GM18951 (cell line): Measurements from ENCODE around the gene IRX4.

Source experiments
- POLR2A ChIP-seq: IDR thresholded peaks from 4 replicates; pipeline ENCODE4 v1.6.1; 2011; ENCODE audit warnings: mild to moderate bottlenecking; ENCODE audit not compliant: insufficient read length, insufficient read depth; ENCODE audit errors: extremely low read depth
- in situ Hi-C: fragments of 300-500 bp; cut with MboI; formaldehyde crosslinking; loops from one replicate; pipeline ENCODE4 v1.12.0; 2022; ENCODE audit warnings: low sequenced_read_pairs, mixed read lengths, inconsistent platforms; ENCODE audit not compliant: unreplicated experiment

IRX4 gene

DNA sequence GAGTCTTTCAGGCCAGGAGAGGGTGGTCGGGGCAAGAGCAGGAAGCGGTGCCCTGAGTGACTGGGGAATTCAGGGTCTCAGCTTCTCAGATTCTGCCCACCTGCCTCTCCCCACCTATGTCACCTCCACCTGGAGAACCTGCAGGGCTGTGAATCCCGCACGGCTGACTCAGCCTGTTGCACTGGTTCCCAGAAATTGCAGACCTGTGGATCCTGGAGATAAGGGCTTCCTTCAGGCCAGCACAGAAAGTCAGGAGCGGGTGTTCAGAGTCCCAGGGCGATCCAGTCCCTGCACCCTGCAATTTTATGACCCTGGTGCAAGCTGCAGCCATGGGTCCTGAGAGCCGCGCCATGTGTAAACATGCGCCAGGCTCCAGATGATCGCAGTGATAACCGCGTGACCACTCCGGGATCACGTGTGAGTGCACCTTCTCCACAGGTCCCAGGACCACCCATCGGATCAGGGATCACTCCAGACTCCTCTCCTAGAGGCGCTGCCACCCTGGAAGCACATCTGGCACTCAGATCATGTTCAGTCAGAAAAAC lies 17.8 kb downstream of the IRX4 start:
- no peak for TF ChIP-seq POLR2A
- in situ Hi-C loops = no loop called here

DNA sequence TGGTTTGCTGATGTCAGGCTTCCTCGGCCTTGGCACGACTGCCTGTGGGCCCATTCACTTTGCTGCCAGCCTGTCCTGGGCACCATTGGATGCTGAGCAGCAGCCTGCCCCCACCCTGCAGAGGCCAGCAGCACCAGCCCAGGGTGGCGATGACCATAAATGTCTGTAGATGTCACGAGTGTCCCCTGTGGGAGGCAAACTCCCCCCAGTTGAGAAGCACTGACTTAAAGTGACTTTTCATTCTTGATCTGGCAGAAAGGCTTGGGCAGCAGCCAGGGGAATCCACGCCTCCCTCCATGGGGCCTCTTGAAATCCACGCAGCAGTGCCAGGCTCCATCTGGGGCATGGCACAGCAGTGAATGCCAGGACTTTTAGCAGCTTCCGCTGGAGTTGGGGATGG lies 21.8 kb downstream of the IRX4 start:
- in situ Hi-C loops = no loop called here
- no peak for TF ChIP-seq POLR2A

DNA sequence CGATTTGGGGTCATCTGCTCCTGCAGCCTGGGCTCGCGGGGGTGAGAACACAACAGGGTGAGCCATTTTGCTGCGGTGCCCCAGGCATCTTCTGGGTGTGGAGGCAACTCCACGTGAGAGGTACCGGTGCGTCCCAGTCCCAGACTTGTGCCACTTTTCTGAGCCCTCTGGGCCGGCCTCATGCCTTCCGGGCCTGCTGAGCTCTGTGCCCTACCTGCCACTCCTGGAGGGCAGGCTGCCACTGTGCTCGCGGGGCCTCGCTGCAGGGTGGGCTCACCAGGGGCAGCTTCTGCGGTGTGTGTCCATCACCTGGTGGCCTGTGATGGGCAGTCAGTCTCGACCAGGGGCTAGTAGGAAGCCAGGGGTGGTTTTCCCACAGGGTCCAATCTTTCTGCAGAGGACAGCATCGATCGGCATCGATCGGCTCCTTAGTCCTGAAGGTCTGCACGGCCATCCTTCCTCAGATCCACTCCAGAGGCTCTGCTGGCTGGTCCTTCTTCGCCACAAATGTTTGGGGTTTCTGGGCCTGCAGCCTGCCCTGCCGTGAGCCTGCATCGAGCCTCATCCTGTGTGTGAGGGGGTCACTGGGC lies 22.6 kb downstream of the IRX4 start:
- TF ChIP-seq POLR2A = no peak
- in situ Hi-C loops = no loop called here

DNA sequence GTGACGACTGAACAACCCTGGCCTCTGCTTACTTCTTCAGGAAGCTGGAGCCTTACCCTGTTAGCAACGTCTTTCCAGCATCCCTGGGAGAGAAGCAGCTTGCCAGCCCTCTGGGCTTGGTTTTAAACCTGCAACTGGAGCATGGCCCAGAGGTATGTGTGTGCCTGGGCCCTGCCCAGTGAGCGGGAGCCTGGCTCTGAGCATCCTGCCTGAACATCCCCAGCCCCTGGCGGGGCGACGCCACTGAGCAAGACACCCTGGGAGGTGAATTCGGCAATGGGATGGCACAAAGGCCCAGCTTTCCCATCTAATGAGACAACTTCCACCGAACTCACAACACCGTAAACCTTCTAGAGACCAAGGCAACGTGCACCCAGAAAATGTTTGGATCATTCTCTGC lies 23.6 kb downstream of the IRX4 start:
- in situ Hi-C loops = no loop called here
- no peak for TF ChIP-seq POLR2A

DNA sequence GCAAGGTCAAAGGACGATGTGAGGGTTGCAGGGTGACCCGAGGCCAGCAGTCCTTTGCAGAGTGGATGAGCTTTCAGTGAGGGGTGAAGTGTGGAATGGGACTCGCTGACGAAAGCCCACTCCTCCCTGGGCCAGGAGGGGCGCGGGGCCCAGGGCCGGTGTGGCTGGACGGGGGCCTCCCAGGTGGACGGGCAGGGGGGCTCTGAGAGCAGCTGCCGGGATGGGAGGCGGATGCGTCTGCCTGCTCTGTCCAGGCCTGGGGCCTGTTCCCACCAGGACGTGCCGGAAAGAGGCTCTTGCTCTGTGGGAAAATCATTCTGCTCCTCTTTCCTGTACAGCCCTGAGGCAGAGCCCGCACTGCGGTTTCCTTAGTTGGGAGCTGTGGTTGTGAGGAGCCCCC lies 24.3 kb downstream of the IRX4 start:
- in situ Hi-C loops = no loop called here
- TF ChIP-seq POLR2A = no peak

DNA sequence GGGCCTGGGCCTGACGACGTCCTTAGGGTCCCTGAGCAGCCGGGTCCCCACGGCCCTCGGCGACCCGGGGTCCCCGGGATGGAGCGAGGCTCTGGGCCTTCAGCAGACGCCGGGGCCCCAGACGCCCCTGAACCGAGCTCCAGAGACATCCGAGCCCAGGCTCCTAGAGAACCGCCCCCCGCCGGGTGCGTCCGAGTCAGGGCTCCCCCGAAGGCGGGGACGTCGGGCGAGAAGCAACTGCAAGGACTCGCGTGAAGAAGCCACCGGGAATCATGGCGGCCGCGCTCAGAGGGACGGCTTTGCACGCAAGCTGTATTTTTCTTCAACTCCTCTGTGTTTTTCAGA lies 25.5 kb downstream of the IRX4 start:
- no peak for TF ChIP-seq POLR2A
- in situ Hi-C loops = no loop called here

DNA sequence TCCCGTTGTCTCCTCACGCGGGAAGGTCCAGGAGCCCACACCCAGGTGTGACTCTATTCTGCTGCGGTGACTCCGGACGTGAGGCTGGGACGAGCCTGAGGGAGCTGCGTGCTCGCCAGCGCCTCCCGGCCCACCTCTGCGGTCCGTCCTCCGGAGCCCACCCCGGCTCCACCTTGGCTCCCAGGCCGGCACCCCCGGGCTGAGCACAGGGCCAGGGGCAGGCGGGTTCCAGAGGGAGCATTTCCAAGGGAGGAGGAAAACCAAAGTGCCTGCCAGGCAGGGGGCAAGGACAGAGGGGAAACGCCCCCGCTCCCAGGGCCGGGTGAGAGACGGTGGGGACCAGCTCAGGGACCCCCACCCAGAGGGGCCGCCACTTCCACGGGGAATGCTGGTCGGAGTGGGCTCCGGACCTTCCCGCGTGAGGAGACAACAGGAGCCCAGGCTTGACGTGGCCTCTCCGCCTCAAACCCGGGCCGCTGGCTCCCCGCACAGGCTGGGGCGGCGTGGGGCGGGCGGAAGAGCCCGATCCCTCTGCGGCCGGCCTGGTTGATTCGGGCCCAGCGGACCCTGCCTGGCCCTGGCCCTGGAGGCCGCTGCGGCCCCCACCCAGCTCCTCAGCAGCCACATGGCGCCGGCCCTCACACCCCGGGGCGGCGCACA lies 26.0 kb downstream of the IRX4 start:
- TF ChIP-seq POLR2A = no peak
- in situ Hi-C loops = no loop called here

DNA sequence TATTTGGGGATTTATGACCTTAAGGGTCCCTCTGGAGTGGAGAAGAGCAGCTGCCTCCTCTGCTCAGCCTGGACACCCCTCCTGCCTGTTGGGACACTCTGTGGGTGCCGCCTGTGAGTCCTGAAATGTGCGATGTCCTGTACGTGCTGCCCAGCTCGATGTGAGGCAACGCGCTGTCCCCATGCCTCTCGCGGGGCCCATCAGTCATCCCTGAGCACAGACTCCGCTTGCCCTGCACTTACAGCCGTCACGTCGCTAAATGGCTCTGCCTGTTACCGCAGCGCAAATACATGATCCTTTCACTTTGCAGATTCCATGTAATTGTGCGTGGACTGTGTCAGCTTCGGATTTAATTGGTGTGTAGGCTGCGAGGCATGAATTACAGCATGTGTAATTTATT lies 27.1 kb downstream of the IRX4 start:
- TF ChIP-seq POLR2A = no peak
- in situ Hi-C loops = no loop called here

DNA sequence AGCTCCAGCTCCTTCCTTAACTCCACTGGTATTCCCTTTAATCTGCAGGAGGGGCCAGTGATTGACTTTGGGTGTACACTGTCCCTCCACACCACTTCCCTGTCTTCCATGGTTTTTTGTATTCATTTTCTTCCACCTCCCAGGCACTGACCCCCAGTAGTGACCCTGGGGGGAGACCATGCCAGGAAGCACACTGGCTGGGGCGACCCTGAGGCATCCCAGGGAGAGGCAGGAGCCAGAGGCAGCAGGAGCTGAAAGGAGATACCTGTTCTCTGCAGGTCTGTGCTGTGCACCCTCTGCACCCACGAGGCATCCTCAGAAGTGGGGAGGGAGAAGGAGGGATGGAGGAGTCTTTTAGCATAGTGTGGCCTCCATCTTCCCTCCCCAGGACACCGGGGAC lies 27.6 kb downstream of the IRX4 start:
- no peak for TF ChIP-seq POLR2A
- in situ Hi-C loops = no loop called here

DNA sequence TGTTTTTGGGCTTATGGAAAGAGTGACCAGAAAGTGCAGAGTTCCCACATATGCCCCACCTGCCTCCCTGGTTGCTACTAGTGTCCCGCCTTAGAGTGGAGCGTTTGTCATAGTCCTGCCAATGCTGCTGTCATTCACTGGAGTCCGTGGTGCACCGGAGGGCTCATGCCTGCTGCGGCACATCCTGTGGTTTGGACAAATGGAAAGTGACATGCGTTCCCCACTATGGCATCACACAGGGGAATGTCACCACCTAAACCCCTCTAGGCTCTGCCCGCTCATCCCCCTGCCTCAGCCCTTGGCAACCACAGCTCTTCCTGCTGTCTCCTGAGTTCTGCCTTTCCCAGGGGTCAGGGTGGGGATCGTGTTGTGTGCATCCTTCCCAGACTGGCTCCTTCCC lies 29.2 kb downstream of the IRX4 start:
- in situ Hi-C loops = no loop called here
- TF ChIP-seq POLR2A = no peak

DNA sequence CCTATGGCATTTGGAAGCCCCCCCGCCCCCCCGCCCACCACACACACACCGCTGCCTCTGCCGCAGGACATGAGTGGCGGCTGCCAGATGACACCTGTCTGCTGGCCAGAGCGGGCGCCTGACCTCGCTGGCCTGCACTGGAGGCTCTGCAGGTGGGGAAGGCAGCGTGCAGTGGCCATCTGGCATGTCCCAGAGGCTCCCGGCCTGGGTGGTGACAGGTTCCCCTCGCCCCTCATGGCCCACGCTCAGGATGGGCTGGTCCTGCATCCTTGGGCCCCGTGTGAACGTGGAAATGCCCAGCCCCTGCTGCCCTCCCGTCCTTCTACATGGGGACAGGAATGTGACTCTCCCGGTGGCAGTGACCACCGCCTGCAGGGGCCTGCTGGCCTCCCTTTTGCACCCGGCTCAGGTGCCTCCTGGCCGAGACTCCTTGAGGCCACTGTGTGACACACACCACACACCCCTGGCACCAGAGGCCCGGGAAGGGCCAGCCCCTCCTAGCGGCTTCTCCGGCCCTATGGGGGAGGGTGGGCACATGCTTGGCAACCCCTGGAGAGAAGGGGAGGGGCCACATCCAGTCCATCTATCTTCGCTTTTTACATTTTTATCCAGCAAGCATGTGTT lies 30.3 kb downstream of the IRX4 start:
- in situ Hi-C loops = no loop called here
- no peak for TF ChIP-seq POLR2A

DNA sequence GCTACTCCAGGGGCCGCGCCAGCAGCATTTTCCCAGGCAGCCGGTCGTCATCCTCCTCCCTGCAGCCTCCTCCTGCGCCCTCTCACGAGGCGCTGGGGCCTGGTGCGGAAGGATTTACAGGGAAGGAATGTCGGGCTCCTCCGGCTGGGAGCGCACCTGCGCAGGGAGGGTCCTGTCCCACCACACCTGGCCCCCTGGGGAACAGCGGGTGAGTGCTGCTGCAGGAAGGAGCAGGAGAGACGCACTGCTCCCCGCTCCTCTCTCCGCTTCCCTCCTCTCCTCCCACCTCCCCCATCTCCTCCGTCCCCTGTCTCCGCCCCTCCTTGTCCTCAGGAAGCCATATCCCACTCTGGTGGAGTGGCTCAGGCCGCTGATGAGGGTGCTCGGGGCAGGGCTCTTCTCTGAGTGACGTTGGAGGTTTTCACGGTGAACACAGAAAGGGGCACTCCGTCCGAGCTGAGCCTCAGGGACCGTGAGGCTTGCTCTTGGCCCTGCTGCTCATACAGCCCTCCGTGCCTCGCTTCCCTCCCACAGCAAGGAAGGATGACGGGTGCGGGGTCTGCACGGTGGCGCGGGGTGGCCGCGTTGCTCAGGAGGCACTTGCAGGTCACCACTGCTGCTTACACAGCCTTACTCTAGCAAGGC lies 31.3 kb downstream of the IRX4 start:
- TF ChIP-seq POLR2A = no peak
- in situ Hi-C loops = no loop called here

DNA sequence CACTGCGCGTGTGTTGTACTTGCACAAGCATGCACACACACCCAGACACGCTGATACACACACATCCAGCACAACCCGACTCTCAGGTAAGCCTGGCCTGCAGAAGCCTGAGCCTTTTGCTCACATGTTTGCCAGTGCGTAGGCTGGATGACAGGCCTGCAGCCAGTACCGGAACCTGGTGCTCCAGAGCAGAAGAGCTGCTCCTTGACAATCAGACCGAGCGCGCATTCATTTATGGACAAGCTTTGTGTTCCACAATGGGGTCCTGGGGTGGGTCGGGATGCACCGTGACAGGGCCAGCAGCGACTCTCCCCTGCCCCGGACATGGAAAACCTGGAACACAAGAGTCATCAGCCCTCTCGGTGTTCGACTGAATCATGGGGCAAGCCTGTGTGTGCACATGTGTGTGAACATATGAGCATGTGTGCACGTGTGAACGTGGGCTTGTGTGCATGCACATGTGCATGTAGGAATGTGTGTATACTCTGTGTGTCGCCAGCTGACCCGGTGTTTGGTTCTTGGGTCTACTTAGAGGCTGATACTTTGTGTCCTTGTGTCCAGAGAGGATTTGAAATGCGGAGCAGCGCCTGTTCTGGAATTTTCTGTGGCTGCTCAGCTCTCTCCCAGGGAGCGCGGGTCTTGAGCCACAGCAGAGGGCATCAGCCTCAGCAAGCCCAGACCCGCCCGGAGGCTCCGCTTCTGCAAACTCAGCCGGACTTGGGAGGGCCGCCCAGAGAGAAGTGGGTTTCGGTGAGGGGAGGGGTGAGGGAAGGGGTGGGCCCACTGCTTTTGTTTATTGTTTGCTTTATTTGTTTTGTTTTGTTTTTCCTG lies 32.2 kb downstream of the IRX4 start:
- in situ Hi-C loops = no loop called here
- TF ChIP-seq POLR2A = no peak
